CD14-positive monocyte (primary cell): ENCODE results near the gene PFDN1. TPM values are rescaled to one million over a fixed set of nuclear protein-coding genes. Genes with fewer than 3 reads are reported as not detected.
A peak's percentile ranks its signal among the peaks of the same experiment; 100 is the strongest.

Source experiments
- DNase-seq, 3 donors: peaks; one replicate each; pipeline ENCODE4 v3.0.0-alpha.2; 2011 to 2022
- H2AFZ ChIP-seq: 2 replicates; pipeline ENCODE4 v1.6.0; 2012; ENCODE audit warnings: mild to moderate bottlenecking, low read depth, low read length, inconsistent platforms; ENCODE audit not compliant: insufficient read depth, poor library complexity, severe bottlenecking
- H3K27ac ChIP-seq, 2 donors: 1 replicate in 1 of 2; 2 replicates in 1 of 2; pipeline ENCODE4 v1.5.1; 2012 to 2013; ENCODE audit warnings: low read length in 2 of 2, control low read depth in 1 of 2, inconsistent platforms in 1 of 2, low read depth in 1 of 2, mild to moderate bottlenecking in 1 of 2
- H3K27me3 ChIP-seq, 2 donors: one replicate each; pipeline versions ENCODE4 v1.6.0 to v1.6.1; 2011 to 2013; ENCODE audit warnings: low read length in 2 of 2; ENCODE audit not compliant: control insufficient read depth in 2 of 2, insufficient read depth in 2 of 2
- H3K36me3 ChIP-seq, 2 donors: replicated peaks in 1 of 2; 1 replicate in 1 of 2; 2 replicates in 1 of 2; pipeline versions ENCODE4 v1.5.1 to v1.6.1; 2012 to 2013; ENCODE audit warnings: low read length in 2 of 2, control low read depth in 1 of 2, inconsistent platforms in 1 of 2, mild to moderate bottlenecking in 1 of 2; ENCODE audit not compliant: insufficient read depth in 2 of 2, control insufficient read depth in 1 of 2
- H3K4me1 ChIP-seq, 2 donors: 1 replicate in 1 of 2; 2 replicates in 1 of 2; pipeline versions ENCODE4 v1.5.1 to v1.6.1; 2012 to 2013; ENCODE audit warnings: low read length in 2 of 2, control low read depth in 1 of 2, inconsistent platforms in 1 of 2, mild to moderate bottlenecking in 1 of 2, moderate library complexity in 1 of 2; ENCODE audit not compliant: insufficient read depth in 2 of 2, control insufficient read depth in 1 of 2
- H3K4me2 ChIP-seq: replicated peaks from 2 replicates; pipeline ENCODE3; 2012; ENCODE audit warnings: low read length, moderate library complexity, mild to moderate bottlenecking; ENCODE audit not compliant: poor library complexity, severe bottlenecking; ENCODE audit errors: extremely low read depth
- H3K4me3 ChIP-seq, 3 experiments: fragments of 200-600 bp in 1 of 3; sonication (generic) in 1 of 3; replicated peaks in 1 of 3; 1 replicate in 2 of 3; 2 replicates in 1 of 3; pipeline ENCODE4 v1.5.1; 2011 to 2013; ENCODE audit warnings: low read length in 3 of 3, mild to moderate bottlenecking in 3 of 3, control low read depth in 2 of 3, low read depth in 2 of 3, inconsistent platforms in 1 of 3, moderate library complexity in 1 of 3
- H3K79me2 ChIP-seq: 2 replicates; pipeline ENCODE4 v1.6.0; 2012; ENCODE audit warnings: mild to moderate bottlenecking, control low read depth, inconsistent platforms, low read length, moderate library complexity; ENCODE audit not compliant: insufficient read depth
- H3K9ac ChIP-seq: 2 replicates; pipeline ENCODE4 v1.6.0; 2017; ENCODE audit warnings: low read length, mild to moderate bottlenecking; ENCODE audit not compliant: insufficient read depth, poor library complexity, severe bottlenecking
- H3K9me3 ChIP-seq, 2 donors: replicated peaks in 1 of 2; 1 replicate in 1 of 2; 2 replicates in 1 of 2; pipeline versions ENCODE4 v1.5.1 to v1.6.1; 2012 to 2013; ENCODE audit warnings: low read length in 2 of 2, control low read depth in 1 of 2; ENCODE audit not compliant: control insufficient read depth in 1 of 2, insufficient read depth in 1 of 2
- H4K20me1 ChIP-seq: 2 replicates; pipeline ENCODE4 v1.6.0; 2012; ENCODE audit warnings: mild to moderate bottlenecking, low read length, control low read depth, moderate library complexity; ENCODE audit not compliant: insufficient read depth
- H3K27ac Mint-ChIP-seq, 7 donors: one replicate each; pipeline ENCODE4 v1.8.0; 2020; ENCODE audit warnings: mild to moderate bottlenecking in 7 of 7, mixed read lengths in 7 of 7, moderate library complexity in 6 of 7, inconsistent platforms in 2 of 7
- H3K27me3 Mint-ChIP-seq, 3 donors: one replicate each; pipeline ENCODE4 v1.8.0; 2021 to 2022; ENCODE audit warnings: low read depth in 3 of 3, mild to moderate bottlenecking in 3 of 3, mixed read lengths in 3 of 3, moderate library complexity in 3 of 3, inconsistent platforms in 1 of 3
- H3K36me3 Mint-ChIP-seq, 2 donors: one replicate each; pipeline ENCODE4 v1.8.0; 2020; ENCODE audit warnings: mixed read lengths in 2 of 2, inconsistent platforms in 1 of 2, mild to moderate bottlenecking in 1 of 2
- H3K4me1 Mint-ChIP-seq: one replicate; pipeline ENCODE4 v1.8.0; 2020; ENCODE audit warnings: mild to moderate bottlenecking, mixed read lengths
- H3K4me3 Mint-ChIP-seq, 2 donors: one replicate each; pipeline ENCODE4 v1.8.0; 2020; ENCODE audit warnings: mild to moderate bottlenecking in 2 of 2, mixed read lengths in 2 of 2, moderate library complexity in 1 of 2
- H3K9me3 Mint-ChIP-seq, 7 donors: one replicate each; pipeline ENCODE4 v1.8.0; 2020 to 2022; ENCODE audit warnings: mixed read lengths in 7 of 7, mild to moderate bottlenecking in 6 of 7, moderate library complexity in 6 of 7, inconsistent platforms in 2 of 7
- WGBS: methylation state at CpG from one replicate; pipeline ENCODE4 v1.1.5; 2013; ENCODE audit warnings: missing lambda C conversion rate; ENCODE audit not compliant: insufficient coverage; 5-methylcytosine and 5-hydroxymethylcytosine counted together
- intact Hi-C, 2 donors: fragments of 100-400 bp; cut with micrococcal nuclease; formaldehyde crosslinking; loops; one replicate each; pipeline versions ENCODE4 v1.15.0 to v1.15.1; 2023
- polyA plus RNA-seq, 3 donors: library from polyadenylated mRNA; depleted of rRNA in 1 of 3; unstranded in 2 of 3; stranded (reverse) in 1 of 3; fragments of 300-500 nt in 2 of 3; fragments of >200 nt in 1 of 3; fragmentation: Illumina TruSeq in 2 of 3; gene quantifications; 1 replicate in 2 of 3; 2 replicates in 1 of 3; pipeline ENCODE4 v1.2.3, GENCODE V29; 2012 to 2021
- TF ChIP-seq, protein P1 (sequence below): fragments of 200-600 bp; IDR thresholded peaks from one replicate; pipeline ENCODE4 v1.8.0; 2022; ENCODE audit warnings: antibody characterized with exemption, mild to moderate bottlenecking

Gene PFDN1
- polyA plus RNA-seq, 3 donors, result 44.7 to 105 (median 82.2) TPM

DNA sequence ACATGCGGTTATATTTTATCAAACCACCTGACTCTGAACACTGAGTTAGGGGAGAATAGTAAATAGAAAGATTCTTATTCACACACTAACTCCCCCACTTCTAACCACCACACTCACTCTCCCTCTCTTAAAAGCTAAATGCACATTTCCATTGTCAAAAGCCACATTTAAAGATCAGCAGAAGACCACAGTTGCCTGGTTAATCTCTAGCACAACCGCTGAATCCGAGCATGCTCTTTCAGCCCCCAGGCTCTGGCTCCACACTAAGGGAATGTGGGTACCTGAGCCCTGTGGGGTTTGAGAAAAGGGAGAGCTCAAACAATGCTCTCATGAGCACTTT, 35.7 kb downstream of the PFDN1 start:
- no peaks in the 10 kb centered on the region for H3K27me3 Mint-ChIP-seq
- peaks cover 44% of the 10 kb centered on the region for H3K4me1 Mint-ChIP-seq
- H3K4me3 ChIP-seq, result no peak overlapping the region
- intact Hi-C loops, result no loop called here
- H3K4me1 ChIP-seq, result peaks cover 18 to 30% of the 10 kb centered on the region in 2 donors
- TF ChIP-seq, protein P1, sequence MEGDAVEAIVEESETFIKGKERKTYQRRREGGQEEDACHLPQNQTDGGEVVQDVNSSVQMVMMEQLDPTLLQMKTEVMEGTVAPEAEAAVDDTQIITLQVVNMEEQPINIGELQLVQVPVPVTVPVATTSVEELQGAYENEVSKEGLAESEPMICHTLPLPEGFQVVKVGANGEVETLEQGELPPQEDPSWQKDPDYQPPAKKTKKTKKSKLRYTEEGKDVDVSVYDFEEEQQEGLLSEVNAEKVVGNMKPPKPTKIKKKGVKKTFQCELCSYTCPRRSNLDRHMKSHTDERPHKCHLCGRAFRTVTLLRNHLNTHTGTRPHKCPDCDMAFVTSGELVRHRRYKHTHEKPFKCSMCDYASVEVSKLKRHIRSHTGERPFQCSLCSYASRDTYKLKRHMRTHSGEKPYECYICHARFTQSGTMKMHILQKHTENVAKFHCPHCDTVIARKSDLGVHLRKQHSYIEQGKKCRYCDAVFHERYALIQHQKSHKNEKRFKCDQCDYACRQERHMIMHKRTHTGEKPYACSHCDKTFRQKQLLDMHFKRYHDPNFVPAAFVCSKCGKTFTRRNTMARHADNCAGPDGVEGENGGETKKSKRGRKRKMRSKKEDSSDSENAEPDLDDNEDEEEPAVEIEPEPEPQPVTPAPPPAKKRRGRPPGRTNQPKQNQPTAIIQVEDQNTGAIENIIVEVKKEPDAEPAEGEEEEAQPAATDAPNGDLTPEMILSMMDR, result no peak
- no peak overlapping the region for H2AFZ ChIP-seq
- peak overlapping the region; percentile 58 to 91 (median 82) for H3K27ac Mint-ChIP-seq
- H3K9me3 Mint-ChIP-seq, result peaks cover 0 to 4% (median 0%) of the 10 kb centered on the region in 7 donors
- H3K36me3 Mint-ChIP-seq, result peaks cover 25 to 29% of the 10 kb centered on the region in 2 donors
- peaks cover 0 to 15% of the 10 kb centered on the region in 2 donors for H3K36me3 ChIP-seq
- H3K79me2 ChIP-seq, result peaks cover 57% of the 10 kb centered on the region
- H4K20me1 ChIP-seq, result no peaks in the 10 kb centered on the region
- peak overlapping the region; percentile 25 for H3K4me2 ChIP-seq
- WGBS, result no CpG with 5 or more reads among the region's 3 CpGs
- no peak overlapping the region for H3K9ac ChIP-seq
- no peak for DNase-seq
- peak overlapping the region in 1 of 2 donors; percentile 46 for H3K27ac ChIP-seq
- peak overlapping the region; percentile 45 to 46 for H3K4me3 Mint-ChIP-seq
- no peaks in the 10 kb centered on the region for H3K9me3 ChIP-seq
- no peaks in the 10 kb centered on the region for H3K27me3 ChIP-seq

- Mint-ChIP-seq H3K36me3 (peaks cover 27 to 29% of the 10 kb centered on the region in 2 donors), H3K4me1 (peaks cover 46% of the 10 kb centered on the region), H3K4me3 (no peak overlapping the region), H3K27ac (peak overlapping the region in 3 of 7 donors; percentile 82 to 85 (median 85)), H3K9me3 (peaks cover 0 to 4% (median 0%) of the 10 kb centered on the region in 7 donors), H3K27me3 (peaks cover 0 to 1% (median 0%) of the 10 kb centered on the region in 3 donors)
- Histone ChIP-seq H3K36me3 (peaks cover 0 to 15% of the 10 kb centered on the region in 2 donors), H4K20me1 (no peaks in the 10 kb centered on the region), H3K4me2 (no peak overlapping the region), H3K9me3 (no peaks in the 10 kb centered on the region), H3K27me3 (no peaks in the 10 kb centered on the region), H3K9ac (no peak overlapping the region), H2AFZ (no peak overlapping the region), H3K79me2 (peaks cover 54% of the 10 kb centered on the region), H3K27ac (no peak overlapping the region), H3K4me3 (no peak overlapping the region), H3K4me1 (peaks cover 19 to 31% of the 10 kb centered on the region in 2 donors)
- TF ChIP-seq, protein P1, result no peak
- intact Hi-C loops, result no loop called here
- no peak for DNase-seq
- whole genome bisulfite sequencing, result 100% methylated on average over 4 of the region's 6 CpGs
Observed at GRCh38 chr5:140266471-140267200, 36.3 kb downstream of the PFDN1 start.
